ENCODE measurements around the gene YPEL2.

GRCh38 chr17:59420901-59421300 is 89.4 kb downstream of the YPEL2 start:
- TF ChIP-seq CTCF (IDR thresholded peaks at IDR 0.05) (no peak), ZFX (IDR thresholded peaks at IDR 0.05; ENCODE audit: borderline replicate concordance) (no peak)
